ENCODE data around the gene AP1G2.
"Not testable (repeated sequence)": the region's sequence is repeated elsewhere in the genome, so short reads cannot be mapped to it uniquely, and the experiment has no call there.

Gene AP1G2

DNA sequence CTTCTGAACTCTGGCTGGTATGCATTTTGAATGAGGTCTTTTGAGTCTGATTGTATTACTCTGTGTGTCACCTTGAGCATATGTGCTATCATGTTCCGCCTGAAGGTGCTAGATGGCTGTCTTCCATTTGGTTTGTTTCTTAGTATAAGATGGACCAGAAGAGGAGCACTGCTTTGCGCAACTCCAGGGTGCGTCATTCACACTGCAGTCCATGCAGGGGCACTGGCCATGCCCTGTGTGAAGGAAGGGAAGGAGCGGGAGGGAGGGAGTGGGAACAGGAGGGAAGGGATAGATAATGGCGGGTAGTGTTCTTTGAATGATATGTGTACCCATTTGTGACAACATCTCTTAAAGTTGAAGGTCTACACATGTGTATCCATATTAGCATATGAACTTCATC is 24.2 kb downstream of the AP1G2 start:
- FAIRE-seq: no peak
- no peak for DNase-seq (ENCODE audit: extremely low spot score, insufficient read length, low read depth)

DNA sequence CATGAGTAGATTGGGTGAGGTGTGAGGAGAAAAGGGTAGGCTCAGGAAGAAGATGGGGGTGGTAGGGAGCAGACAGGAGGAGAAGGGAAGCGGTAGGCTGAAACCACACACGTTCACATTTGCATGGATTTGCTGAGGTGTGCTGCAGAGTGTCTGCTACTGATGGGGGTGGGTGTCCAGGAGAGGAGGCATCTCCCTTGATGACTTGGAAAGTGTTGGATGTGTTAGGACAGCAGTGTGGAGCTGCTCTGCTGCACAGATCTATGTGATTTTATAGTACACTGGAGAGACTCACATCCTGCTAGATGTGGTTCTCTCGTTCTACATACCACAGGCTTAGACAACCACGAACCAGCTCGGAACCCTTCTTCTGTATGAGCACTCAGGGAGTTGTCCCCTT is 25.3 kb downstream of the AP1G2 start:
- DNase-seq (ENCODE audit: extremely low spot score, insufficient read length, low read depth): no peak
- no peak for FAIRE-seq

DNA sequence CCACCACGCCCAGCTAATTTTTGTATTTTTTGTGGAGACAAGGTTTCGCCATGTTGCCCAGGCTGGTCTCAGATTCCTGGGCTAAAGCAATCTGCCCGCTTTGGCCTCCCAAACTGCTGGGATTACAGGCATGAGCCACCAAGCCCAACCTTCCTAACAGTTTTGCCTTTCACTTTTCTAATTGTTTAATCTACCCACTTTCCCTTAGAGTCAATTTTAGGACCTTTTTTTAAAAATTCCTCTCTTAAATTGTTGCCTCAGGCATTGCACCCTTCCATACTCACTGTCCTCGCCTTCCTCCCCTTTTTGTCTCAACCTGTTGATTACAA is 27.5 kb downstream of the AP1G2 start:
- DNase-seq (ENCODE audit: extremely low spot score, insufficient read length, low read depth): no peak
- FAIRE-seq: no peak

DNA sequence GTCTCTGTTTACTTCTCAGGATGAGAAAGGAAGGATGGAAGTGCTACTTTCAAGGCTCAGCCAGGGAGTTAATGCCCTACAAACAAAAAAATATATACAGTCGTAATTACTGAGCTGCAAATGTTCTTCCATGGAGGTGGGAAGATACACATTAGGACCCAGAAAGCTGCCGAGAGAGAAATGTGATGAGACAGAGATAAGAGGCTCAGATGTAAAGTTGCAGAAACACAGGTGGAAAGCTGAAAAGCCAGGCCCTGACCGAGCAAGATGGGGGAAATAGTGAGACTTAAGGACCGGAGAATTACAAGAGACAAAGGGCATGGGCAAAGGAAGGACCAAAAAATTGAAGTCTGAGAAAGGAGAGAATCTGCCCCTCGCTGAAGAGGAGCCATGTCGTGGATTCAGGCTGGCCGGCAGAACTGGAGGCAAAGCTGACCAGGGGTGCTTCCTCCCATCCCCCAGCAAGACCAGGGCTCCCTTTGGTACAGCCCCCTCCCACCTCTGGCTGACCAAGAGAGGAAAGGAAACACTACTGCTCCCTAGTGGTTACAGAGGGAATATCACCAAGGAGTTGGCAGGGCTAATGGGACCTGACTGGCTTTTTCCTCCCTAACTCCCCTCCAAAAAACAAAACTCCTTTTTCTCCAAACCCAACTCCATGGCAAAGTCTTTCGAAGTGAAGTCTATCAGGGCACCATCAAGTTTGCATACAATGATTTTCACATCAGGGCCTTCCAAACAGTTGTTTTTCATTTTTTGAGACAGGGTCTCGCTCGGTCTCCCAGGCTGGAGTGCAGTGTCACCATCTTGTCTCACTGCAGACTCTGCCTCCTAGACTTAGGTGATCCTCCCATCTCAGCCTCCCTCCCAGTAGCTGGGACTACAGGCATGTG is 28.1 kb downstream of the AP1G2 start:
- FAIRE-seq (peak; percentile 91), DNase-seq (ENCODE audit: extremely low spot score, insufficient read length, low read depth) (peak; percentile 58)

DNA sequence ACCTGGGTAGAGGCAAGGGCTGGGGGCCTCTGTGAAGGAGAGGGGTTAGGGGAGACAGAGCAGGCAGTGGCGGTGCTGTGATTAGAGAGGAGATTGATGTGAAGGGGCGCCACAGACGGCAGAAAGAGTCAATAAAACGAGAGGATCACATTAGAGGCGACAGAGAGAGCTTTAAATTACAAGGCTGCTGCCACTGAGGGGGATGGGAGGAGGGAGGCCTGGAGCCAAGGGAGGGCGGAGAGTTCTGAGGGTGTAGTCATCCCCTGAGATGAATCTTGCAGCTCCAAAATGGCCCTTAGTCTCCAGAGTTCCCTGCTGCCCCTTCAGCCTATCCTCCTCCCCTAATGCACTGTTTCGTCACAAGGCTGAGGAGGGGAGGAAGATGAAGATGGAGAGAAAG is 28.8 kb downstream of the AP1G2 start:
- DNase-seq (ENCODE audit: extremely low spot score, insufficient read length, low read depth): no peak
- FAIRE-seq: no peak

DNA sequence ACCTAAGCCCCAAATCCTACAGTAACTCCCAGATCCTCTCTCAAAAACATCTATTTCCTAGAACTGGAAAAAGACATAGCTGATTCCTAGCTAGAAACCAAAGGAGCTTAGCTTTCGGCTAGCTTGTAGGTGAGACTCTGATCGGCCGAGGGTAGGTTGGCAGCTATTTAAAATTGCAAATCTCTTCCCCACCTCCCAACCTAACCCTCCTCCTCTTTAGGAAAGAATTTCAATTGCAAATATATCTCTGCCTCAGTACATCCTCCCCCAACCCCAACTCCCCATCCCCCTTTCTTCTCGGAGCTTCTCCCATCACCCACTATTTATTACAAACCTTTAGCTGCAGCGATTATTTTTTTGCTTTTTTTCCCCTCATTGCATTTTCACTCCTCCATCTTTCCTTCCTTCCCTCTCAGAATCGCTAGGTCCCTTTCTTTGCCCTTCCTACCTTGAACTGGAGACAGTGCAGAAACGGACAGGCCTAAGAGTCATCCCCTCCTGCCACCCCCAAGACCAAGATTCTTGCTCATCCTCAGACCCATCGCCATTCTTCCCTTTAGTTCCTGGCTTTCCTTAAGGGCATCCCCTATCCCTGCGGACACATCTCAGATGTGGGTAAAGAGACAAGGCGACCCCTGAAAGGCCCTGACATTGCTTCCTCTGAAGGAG is 29.4 kb downstream of the AP1G2 start:
- FAIRE-seq (no peak), DNase-seq (ENCODE audit: extremely low spot score, insufficient read length, low read depth) (no peak)

DNA sequence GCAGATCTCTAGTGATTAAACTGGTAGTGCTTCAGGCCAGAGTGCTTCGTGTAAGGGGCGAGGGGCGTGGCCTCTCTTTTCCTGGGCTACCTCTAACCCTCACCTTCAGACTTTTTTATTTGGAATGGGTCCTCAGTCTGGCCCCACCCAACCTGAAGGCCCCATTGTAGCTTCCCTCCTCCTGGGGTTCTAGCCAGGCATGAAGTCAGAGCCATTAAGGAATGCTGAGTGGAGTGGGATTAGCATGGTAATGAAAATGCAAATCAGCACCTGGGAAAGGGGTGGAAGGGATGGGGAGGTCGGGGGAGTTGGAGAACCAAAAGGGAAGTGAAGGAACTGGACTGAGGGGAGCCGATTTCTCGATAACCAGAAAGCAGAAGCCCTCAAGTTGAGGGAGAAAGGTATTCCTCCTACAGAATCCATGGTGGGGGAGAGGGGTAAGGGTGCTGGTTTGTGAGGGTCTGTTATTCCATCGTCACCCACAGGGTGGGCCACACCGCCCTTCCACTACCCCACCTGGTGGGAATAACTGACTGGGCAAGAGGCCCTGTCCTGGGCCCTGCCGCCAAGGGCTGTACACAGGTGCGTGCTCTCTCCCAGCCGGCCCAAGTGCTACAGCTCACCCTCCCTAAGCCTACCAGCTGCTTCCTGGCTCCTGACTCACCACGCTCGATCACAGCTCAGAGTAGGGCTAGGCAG is 30.1 kb downstream of the AP1G2 start:
- FAIRE-seq (no peak), DNase-seq (ENCODE audit: extremely low spot score, insufficient read length, low read depth) (no peak)

DNA sequence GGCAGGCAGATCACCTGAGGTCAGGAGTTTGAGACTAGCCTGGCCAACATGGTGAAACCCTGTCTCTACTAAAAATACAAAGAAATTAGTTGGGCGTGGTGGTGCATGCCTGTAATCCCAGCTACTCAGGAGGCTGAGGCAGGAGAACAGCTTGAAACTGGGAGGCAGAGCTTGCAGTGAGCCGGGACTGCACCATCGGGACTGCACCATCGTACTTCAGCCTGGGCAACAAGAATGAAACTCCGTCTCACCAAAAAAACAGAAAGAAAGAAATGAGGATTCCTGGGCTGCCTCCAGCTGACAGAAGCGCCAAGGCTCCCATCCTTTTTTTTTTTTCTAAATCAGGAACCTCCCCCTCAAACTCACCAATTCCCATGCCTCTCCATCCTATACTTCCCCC is 30.7 kb downstream of the AP1G2 start:
- not testable (repeated sequence) for DNase-seq (ENCODE audit: extremely low spot score, insufficient read length, low read depth); FAIRE-seq

DNA sequence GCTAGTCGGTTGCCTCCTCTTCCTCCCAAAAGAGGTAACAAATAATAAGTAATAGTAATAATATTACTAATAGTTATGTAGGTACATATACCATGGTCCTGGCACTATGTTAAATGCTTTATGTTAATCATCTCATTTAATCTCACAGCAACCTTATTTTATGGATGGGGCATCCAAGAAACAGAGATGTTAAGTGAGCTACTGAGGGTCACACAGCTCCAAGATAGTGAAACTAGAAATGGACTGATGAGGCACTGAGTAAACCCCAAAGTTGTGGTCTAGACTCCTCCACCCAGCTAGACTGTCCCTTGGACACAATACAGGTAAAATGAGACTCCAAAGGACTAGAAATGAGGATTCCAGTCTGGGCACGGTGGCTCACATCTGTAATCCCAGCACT is 31.1 kb downstream of the AP1G2 start:
- DNase-seq (ENCODE audit: extremely low spot score, insufficient read length, low read depth) (no peak), FAIRE-seq (no peak)

DNA sequence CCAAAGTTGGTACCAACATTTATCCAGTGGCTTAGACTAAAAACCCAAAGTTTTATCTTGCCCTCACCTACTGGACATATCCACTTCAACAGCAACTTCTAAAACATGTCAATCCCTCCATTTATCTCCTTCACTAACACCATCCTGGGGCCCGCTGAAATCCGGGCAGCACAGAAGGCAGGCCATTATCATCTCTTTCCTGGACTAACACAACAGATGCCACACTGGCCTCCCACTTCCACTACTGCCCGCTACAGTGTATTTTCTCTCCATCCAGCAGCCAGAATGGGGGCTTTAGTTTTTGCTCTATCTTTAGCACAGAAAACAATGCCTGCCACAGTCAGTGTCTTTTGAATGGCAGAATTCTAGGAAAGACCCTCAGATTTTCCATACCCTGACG is 31.6 kb downstream of the AP1G2 start:
- DNase-seq (ENCODE audit: extremely low spot score, insufficient read length, low read depth): no peak
- no peak for FAIRE-seq

DNA sequence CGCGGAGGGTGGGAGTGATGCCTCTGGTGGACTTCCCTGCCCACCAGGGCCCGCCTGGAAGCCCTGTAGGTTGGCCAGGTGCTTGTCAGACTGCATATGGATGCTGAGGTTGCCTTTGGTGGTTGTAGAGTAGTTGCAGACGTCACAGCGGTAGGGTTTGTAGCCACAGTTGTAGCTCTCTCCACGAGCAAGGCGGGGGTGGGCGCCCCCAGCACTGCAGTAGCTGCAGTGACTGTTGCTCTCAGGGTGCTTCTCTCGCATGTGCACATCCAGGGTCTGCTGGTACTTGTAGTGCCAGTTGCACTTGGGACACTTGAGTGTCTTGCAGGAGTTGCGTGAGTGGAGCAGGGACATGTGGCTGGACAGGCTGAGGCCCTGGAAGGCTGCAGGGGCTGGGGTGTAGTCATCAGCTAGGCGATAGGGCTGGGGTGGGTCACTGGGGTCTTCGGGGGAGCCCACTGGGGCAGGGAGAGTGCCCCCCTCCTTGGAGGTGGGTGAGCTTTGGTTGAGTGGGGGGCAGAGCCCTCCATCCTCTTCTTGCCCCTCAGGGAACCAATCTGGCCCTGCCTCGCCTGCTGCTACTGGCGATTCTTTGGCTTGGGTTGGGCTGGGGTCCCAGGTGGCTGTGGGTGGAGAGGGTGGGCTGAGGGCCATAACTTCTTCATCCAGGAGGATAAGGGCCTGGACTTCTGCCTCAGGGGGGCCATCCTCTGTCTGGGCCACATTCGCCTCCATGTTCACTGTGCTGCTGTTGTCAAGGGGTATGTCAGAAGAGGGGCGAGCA is 33.7 kb downstream of the AP1G2 start:
- DNase-seq (ENCODE audit: extremely low spot score, insufficient read length, low read depth) (no peak), FAIRE-seq (no peak)

DNA sequence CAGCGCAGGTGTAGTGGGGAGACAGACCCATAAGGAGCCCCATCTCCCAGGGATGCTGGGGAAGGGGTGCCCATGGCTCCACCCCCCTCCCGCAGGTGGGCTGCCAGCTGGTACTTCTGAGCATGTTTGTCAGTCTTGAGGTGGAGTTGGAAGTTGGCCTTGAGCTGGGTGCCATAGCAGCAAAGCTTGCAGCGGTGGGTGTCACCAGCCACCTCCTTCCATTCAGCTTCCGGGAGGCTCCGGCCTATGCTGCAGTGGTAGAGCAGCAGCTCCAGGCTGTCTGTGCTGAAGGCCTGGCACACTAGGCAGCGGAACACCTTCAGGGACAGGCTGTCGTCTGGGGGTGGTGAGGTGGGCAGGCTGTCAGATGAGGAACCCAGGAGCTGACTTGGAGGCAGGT is 34.9 kb downstream of the AP1G2 start:
- FAIRE-seq: no peak

DNA sequence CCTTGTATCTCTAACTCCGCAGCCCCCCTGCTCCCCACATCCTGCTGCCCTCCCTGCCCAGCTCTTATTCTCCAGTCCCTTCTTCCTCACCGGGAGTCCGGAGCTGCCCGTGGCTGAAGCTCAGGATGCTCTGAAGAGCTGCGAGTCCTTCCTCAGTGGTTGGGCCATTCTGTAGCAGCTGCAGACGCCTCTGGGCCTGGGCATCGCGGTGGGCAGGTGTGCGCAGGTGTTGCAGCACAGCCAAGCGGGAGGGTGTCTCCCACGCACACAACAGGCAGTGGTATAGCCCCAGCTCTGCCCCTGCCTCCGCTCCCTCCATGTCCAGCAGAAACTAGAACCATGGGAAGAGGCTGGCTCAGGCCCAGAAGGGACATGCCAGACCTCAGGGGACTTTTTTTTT is 36.2 kb downstream of the AP1G2 start:
- FAIRE-seq: no peak

More for the DNA sequence above, 34.9 kb downstream of the AP1G2 start:
- DNase-seq (ENCODE audit: extremely low spot score, insufficient read length, low read depth): no peak

DNA sequence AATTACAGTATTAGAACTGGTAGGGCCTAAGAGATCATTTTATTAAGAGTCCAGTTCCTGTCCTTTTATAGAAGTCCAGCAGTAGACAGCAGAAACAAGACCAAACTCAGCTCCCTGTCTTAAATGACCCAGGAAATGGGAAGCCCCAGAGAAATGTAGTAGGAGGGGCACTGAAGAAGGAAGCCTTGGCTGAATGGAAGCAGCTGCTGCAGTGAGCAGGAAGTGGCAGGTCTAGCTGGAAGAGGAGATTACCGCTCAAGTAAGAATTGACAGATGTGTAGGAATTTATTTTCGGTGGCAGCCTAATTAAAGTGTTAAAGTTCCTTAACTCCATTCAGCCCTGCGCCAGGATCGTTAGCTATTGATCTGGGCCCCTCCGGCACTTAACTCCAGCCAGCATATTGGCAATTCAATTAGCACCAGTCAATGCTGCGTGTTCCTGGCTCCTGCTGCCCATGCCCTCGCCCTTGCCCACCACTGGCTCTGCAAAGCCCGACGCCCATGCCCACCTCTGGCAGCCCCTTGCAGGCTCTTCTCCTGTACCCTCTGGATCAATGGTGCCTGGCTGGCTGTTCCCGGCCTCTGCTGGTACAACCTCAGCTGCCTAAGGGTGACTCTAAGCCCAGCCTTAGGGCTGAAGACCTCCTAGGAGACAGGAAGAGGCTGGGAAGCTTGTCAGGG is 37.1 kb downstream of the AP1G2 start:
- FAIRE-seq: no peak
- DNase-seq (ENCODE audit: extremely low spot score, insufficient read length, low read depth): no peak

More for the DNA sequence above, 36.2 kb downstream of the AP1G2 start:
- DNase-seq (ENCODE audit: extremely low spot score, insufficient read length, low read depth): no peak

DNA sequence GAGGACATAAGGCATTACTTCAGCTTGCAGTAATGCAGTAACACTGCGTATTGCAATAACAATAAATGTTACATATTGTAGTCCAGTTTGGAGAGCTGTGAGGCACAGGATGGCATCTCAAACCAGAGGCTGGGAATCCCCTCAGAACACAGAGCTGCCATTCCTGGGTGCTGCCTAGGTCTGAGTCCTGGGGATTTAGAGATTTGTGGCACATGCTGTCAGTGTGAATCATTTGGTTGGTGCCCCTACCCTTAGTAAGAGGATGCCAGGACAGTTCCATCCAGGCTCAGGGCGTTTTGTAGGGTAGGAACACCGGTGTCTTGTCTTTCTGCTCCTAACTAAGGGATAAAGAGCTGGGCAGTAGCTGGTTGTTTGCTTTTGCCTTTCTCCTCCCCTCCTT is 38.6 kb downstream of the AP1G2 start:
- no peak for FAIRE-seq
- DNase-seq (ENCODE audit: extremely low spot score, insufficient read length, low read depth): no peak

DNA sequence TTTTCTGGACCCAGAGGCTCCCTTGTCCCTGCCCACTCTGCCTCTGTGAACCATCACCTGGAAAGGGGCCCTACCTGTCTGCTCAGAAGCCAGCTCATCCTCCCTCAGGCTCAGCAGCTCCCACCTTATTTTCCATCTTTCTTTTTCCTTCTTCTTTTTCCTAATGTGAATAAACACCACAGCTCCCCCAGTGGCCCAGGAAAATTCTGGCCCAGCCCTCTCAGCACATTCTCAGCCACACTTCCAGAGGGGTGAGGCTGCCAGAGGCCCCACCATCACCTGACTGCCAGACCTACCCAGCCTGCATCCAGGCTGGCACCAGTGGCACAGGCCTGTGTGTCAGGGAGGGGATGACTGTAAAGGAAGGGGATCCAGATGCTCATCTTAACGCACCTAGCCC is 39.0 kb downstream of the AP1G2 start:
- FAIRE-seq (no peak), DNase-seq (ENCODE audit: extremely low spot score, insufficient read length, low read depth) (no peak)

DNA sequence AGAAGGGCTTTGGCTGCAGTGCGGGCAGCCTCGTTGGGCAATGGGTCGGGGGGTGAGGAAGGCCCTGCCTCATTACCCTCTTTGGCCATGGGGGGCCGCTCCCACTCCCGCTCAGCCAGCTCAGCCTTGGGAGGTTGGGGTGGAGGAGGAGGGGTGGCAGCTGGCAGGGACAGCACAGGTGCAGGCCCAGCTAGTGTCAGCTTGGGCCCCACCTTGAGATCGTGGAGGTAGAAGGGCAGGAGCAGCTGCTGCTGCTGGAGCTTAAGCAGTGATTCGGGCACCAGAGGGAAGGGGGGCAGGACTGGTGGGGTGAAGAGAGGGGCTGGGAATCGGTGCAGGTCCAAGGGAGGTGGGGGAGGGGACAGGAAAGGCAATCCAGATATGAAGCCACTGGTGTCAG is 42.0 kb downstream of the AP1G2 start:
- DNase-seq (ENCODE audit: extremely low spot score, insufficient read length, low read depth): no peak
- FAIRE-seq: no peak

DNA sequence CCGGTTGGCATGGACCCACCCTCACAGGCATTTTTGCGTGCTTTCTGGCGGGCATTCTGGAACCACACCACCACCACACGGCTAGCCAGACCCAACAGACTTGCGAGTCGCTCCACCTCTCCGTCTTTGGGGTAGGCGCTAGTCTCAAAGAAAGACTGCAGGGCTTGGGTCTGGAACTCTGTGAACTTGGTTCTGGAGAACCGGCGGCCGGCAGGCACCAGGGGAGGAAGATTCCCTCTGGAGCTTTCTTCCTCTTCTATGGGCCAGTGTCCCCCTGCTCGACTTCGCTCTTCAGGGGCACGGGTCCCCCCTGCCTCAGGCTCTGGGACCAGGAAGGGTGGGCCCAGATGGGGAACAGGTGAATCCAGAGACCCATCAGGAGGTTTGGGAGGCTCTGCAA is 42.6 kb downstream of the AP1G2 start:
- DNase-seq (ENCODE audit: extremely low spot score, insufficient read length, low read depth) (no peak), FAIRE-seq (no peak)

DNA sequence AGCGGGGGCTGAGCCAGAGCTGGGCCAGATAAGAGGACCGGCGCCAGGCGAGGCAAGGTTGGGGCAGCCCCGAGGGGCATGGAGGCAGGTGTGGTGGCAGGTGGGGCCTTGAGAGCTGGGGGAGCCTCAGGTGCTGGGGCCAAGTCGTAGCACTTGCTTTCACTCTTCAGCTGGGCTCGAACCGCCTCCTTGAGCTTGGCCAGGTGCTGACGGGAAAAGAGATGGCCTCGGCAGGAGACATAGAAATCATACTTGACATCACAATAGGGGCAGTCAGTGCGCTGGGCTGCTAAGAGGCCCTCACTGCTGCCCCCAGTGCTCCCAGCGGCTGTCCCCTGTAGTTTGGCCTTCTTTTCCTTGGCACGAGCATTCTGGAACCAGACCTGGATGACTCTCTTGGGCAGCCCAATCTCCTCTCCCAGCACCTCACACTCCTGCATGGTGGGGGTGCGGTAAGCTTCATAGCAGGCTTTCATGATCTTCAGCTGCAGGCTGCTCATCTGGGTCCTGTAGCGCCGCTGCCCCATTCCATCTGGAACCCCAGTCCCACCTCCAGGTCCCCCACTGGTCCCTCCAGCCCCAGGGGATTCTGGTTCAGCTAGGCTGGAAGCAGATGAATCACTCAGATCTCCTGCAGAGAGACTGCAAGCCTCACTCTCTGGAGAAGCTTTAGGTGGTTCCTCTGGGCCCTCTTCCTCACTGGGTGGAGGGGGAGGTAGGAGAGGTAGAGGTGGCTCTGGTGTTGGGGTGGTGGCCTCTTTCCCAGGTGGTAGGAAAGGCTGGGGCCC is 44.2 kb downstream of the AP1G2 start:
- DNase-seq (ENCODE audit: extremely low spot score, insufficient read length, low read depth) (no peak), FAIRE-seq (no peak)
